ENCODE measurements around the gene CACNA1S. TPM values are rescaled to one million over a fixed set of nuclear protein-coding genes. Genes with fewer than 3 reads are reported as not detected.

CACNA1S gene
- total RNA-seq, 1 donor from 2014 or later: 0.55 TPM

DNA sequence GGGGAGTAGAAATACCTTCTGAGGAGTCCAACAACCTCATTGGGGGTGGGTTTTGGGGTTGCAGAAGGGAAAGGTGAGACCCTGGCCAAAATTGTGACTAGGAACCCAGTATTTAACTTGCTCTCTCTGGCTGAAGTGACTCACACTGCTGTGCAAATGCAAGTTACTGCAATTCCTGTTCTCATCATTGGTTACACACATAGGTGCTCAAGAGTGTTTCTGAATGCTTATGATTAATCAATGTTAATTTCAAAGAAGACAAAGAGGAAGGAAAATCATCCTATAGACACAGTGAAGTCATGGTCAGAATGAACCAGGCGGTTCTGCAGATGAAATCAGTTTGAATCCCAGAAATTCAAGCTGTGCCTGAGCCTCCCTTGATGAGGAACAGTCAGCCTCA is 11.6 kb upstream of the CACNA1S start:
- H3K27me3 ChIP-seq: no peaks in the 10 kb centered on the region
- H3K27ac ChIP-seq: no peak overlapping the region
- ATAC-seq (no peak), DNase-seq (no peak)
- TF ChIP-seq, protein P1, sequence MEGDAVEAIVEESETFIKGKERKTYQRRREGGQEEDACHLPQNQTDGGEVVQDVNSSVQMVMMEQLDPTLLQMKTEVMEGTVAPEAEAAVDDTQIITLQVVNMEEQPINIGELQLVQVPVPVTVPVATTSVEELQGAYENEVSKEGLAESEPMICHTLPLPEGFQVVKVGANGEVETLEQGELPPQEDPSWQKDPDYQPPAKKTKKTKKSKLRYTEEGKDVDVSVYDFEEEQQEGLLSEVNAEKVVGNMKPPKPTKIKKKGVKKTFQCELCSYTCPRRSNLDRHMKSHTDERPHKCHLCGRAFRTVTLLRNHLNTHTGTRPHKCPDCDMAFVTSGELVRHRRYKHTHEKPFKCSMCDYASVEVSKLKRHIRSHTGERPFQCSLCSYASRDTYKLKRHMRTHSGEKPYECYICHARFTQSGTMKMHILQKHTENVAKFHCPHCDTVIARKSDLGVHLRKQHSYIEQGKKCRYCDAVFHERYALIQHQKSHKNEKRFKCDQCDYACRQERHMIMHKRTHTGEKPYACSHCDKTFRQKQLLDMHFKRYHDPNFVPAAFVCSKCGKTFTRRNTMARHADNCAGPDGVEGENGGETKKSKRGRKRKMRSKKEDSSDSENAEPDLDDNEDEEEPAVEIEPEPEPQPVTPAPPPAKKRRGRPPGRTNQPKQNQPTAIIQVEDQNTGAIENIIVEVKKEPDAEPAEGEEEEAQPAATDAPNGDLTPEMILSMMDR (IDR thresholded peaks at IDR 0.05): no peak
- intact Hi-C loops (cut with DNase I): no loop called here
- H3K9me3 ChIP-seq: no peaks in the 10 kb centered on the region
- no peaks in the 10 kb centered on the region for H3K36me3 ChIP-seq
- H3K4me3 ChIP-seq: no peak overlapping the region
- peaks cover 10% of the 10 kb centered on the region for H3K4me1 ChIP-seq

GRCh38 chr1:201122321-201122957 is 10.2 kb upstream of the CACNA1S start:
- Histone ChIP-seq H3K4me1 (peaks cover 10% of the 10 kb centered on the region), H3K27me3 (no peaks in the 10 kb centered on the region), H3K9me3 (no peaks in the 10 kb centered on the region), H3K36me3 (no peaks in the 10 kb centered on the region), H3K4me3 (no peak overlapping the region), H3K27ac (no peak overlapping the region)
- no peak for DNase-seq
- ATAC-seq: no peak
- TF ChIP-seq, protein P1 (IDR thresholded peaks at IDR 0.05): no peak
- intact Hi-C loops (cut with DNase I): no loop called here

DNA sequence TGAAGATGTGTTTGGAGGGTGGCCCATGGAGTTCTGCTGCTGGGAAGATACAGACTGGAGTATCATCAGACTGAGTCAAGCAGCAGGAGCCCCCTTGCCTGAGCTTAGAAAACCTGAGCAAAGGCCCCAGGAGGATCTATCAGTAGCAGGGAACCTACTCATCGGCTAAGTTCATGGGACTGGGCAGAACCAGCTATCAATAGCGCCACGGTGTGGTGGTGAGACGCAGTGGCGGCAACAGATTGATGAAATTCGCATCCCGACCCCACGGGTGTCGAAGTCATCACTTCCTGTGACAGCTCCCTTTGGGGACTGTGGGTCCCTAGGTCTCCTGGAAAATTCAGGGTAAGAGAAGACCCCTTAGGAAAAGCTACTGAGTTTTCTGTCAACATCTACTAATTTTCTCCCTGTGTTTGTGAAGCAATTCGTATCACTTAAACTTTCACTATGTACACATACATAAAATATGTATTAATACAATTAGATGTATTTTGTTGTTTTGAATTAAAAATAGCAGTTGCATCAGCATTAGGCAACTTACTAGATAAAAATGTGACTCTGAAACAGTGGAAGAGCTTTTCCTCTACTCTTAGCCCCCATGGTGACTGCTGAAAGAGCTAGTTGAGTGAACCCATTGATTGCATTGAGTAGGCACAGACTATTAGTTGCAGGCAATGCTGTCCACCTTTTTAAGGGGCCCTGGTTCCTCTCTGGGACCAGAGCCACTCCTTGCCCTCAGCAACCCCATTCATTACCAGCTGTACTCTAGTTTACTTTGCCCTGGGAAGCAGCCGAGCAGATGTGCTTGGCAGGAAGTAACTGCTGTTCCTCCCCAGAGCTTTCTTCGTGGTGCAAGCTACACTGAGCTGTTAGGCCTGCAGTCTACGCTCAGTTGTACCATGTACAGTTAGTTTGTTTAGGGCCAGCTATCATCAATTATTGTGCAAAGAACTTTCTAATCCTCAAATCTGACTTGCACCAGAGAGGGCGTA is 7.3 kb upstream of the CACNA1S start:
- intact Hi-C loops (cut with DNase I): loop anchor here (10.0 kb wide), 1 partner anchor 145 kb away; no protein-coding TSS in a partner anchor
- H3K9me3 ChIP-seq: no peaks in the 10 kb centered on the region
- H3K27ac ChIP-seq: no peak overlapping the region
- H3K4me3 ChIP-seq: no peak overlapping the region
- H3K4me1 ChIP-seq: peaks cover 10% of the 10 kb centered on the region
- DNase-seq (no peak), ATAC-seq (peak; percentile 55)
- TF ChIP-seq, protein P1 (IDR thresholded peaks at IDR 0.05): peak; percentile 59
- no peaks in the 10 kb centered on the region for H3K36me3 ChIP-seq
- H3K27me3 ChIP-seq: peaks cover 3% of the 10 kb centered on the region

- intact Hi-C loops (cut with DNase I): loop anchor here (10.0 kb wide), 1 partner anchor 141 kb away; no protein-coding TSS in a partner anchor
- Histone ChIP-seq H3K9me3 (no peaks in the 10 kb centered on the region), H3K27me3 (peaks cover 3% of the 10 kb centered on the region), H3K27ac (no peak overlapping the region), H3K36me3 (no peaks in the 10 kb centered on the region), H3K4me3 (no peak overlapping the region), H3K4me1 (peaks cover 10% of the 10 kb centered on the region)
- ATAC-seq: no peak
- TF ChIP-seq, protein P1 (IDR thresholded peaks at IDR 0.05): no peak
- DNase-seq: no peak
Measured at GRCh38 chr1:201116091-201116490, 3.9 kb upstream of the CACNA1S start.

DNA sequence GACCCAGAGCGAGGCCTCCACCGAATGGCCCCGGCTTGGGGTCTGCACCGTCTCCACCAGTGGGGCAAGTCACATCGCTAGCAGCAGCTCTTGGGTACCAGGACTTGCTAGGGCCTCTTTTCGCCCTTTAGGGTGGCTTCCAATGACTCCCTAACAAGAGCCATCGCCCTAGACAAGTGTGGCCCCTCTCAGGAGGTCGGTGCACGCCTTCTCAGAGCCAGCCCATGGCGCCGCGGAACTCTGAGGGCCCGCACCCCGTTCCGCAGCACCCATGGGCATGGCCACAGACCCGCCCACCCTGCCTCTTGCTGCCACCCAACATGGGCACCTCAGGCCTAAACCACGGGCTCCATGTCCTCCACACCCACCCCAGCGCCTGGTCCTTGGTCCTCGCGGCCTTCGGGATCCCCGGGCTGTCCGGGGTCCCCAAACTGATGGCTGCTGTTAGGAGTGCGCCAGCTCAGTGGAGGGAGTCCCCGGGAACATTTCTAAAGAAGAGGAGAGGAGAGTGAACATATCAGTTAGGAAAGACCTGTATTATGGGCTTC is 3.2 kb upstream of the CACNA1S start:
- peak overlapping the region; percentile 63 for H3K4me3 ChIP-seq
- no peaks in the 10 kb centered on the region for H3K36me3 ChIP-seq
- ATAC-seq (no peak), DNase-seq (no peak)
- intact Hi-C loops (cut with DNase I): loop anchor here (10.0 kb wide), 1 partner anchor 141 kb away; no protein-coding TSS in a partner anchor
- H3K27ac ChIP-seq: no peak overlapping the region
- peaks cover 3% of the 10 kb centered on the region for H3K27me3 ChIP-seq
- no peaks in the 10 kb centered on the region for H3K9me3 ChIP-seq
- TF ChIP-seq, protein P1 (IDR thresholded peaks at IDR 0.05): no peak
- peaks cover 10% of the 10 kb centered on the region for H3K4me1 ChIP-seq

Data from upper lobe of right lung (tissue), 1 donor.